HepG2 (cell line): Measurements from ENCODE around the gene LRRN4CL. TPM values are rescaled to one million over a fixed set of nuclear protein-coding genes. Genes with fewer than 3 reads are reported as not detected.
A peak's percentile ranks its signal among the peaks of the same experiment; 100 is the strongest.

Experiments used
- ATF7-NPFF ChIP-seq: sonication (generic); formaldehyde crosslinking; IDR thresholded peaks from 2 replicates; pipeline ENCODE4 v1.8.1; 2023; ENCODE audit warnings: mild to moderate bottlenecking, low read depth, missing genetic modification reagents, moderate library complexity
- BCLAF1 ChIP-seq: fragments of 450-650 bp; IDR thresholded peaks from 2 replicates; pipeline ENCODE4 v1.6.1; 2017; ENCODE audit warnings: mild to moderate bottlenecking
- BORCS8-MEF2B ChIP-seq: sonication (generic); formaldehyde crosslinking; IDR thresholded peaks from 2 replicates; pipeline ENCODE4 v1.8.0; 2022; ENCODE audit warnings: mild to moderate bottlenecking, missing genetic modification reagents
- CAMTA2 ChIP-seq: sonication (generic); formaldehyde crosslinking; IDR thresholded peaks from 2 replicates; pipeline ENCODE4 v1.4.0; 2020; ENCODE audit warnings: mild to moderate bottlenecking, missing genetic modification reagents, borderline replicate concordance
- EP300 ChIP-seq, 3 experiments: sonication (generic) in 1 of 3; formaldehyde crosslinking in 1 of 3; IDR thresholded peaks; 2 replicates each; pipeline versions ENCODE4 v1.5.1 to v1.6.1; 2011 to 2020; ENCODE audit warnings: low read depth in 2 of 3, low read length in 2 of 3, borderline replicate concordance in 1 of 3, improper control_type of control experiment in 1 of 3, mild to moderate bottlenecking in 1 of 3, missing genetic modification reagents in 1 of 3, moderate library complexity in 1 of 3
- FOXA1 ChIP-seq, 2 experiments: fragments of 450-650 bp in 1 of 2; sonication (generic) in 1 of 2; formaldehyde crosslinking in 1 of 2; IDR thresholded peaks; 2 replicates each; pipeline versions ENCODE4 v1.4.0 to v1.6.1; 2016 to 2020; ENCODE audit warnings: missing genetic modification reagents in 1 of 2
- GTF3A ChIP-seq: sonication (generic); formaldehyde crosslinking; conservative IDR thresholded peaks from 2 replicates; pipeline ENCODE4 v1.4.0; 2020; ENCODE audit warnings: mild to moderate bottlenecking, missing genetic modification reagents
- MTF2 ChIP-seq: sonication (generic); formaldehyde crosslinking; IDR thresholded peaks from 2 replicates; pipeline ENCODE4 v1.5.0; 2020; ENCODE audit warnings: missing genetic modification reagents, borderline replicate concordance
- MYC ChIP-seq: sonication (generic); formaldehyde crosslinking; IDR thresholded peaks from 2 replicates; pipeline ENCODE4 v1.9.0; 2021; ENCODE audit warnings: missing genetic modification reagents, borderline replicate concordance
- RBFOX2 ChIP-seq: fragments of 200-400 bp; formaldehyde crosslinking; IDR thresholded peaks from 2 replicates; pipeline ENCODE4 v1.6.1; 2017; ENCODE audit warnings: low read depth, mild to moderate bottlenecking, low read length
- SATB2 ChIP-seq: sonication (generic); formaldehyde crosslinking; IDR thresholded peaks from 2 replicates; pipeline ENCODE4 v1.5.0; 2020; ENCODE audit warnings: missing genetic modification reagents
- SP140L ChIP-seq: sonication (generic); formaldehyde crosslinking; IDR thresholded peaks from 2 replicates; pipeline ENCODE4 v1.4.0; 2020; ENCODE audit warnings: missing genetic modification reagents, borderline replicate concordance
- ZNF335 ChIP-seq: sonication (generic); formaldehyde crosslinking; IDR thresholded peaks from 2 replicates; pipeline ENCODE4 v1.4.0; 2020; ENCODE audit warnings: missing genetic modification reagents
- ZNF354B ChIP-seq: sonication (generic); formaldehyde crosslinking; IDR thresholded peaks from 2 replicates; pipeline ENCODE4 v1.8.0; 2022; ENCODE audit warnings: mild to moderate bottlenecking, missing genetic modification reagents
- ZNF615 ChIP-seq: sonication (generic); formaldehyde crosslinking; IDR thresholded peaks from 2 replicates; pipeline ENCODE4 v1.5.0; 2020; ENCODE audit warnings: mild to moderate bottlenecking, missing genetic modification reagents, borderline replicate concordance
- ZNF781 ChIP-seq: sonication (generic); formaldehyde crosslinking; IDR thresholded peaks from 2 replicates; pipeline ENCODE4 v1.5.1; 2020; ENCODE audit warnings: borderline replicate concordance, mild to moderate bottlenecking, missing genetic modification reagents; ENCODE audit errors: not compliant biosample characterization
- polyA plus RNA-seq, 8 experiments: library from polyadenylated mRNA; depleted of rRNA in 3 of 8; stranded (reverse) in 7 of 8; unstranded in 1 of 8; fragments of >200 nt; fragmentation: Illumina TruSeq in 4 of 8; extraction: Trizol in 4 of 8; gene quantifications; 2 replicates each; pipeline versions ENCODE4 v1.2.1 to v1.2.3, GENCODE V29; 2011 to 2016; ENCODE audit warnings: low read depth in 4 of 8, missing spikeins in 1 of 8, mixed read lengths in 1 of 8; ENCODE audit not compliant: insufficient read depth in 1 of 8
- total RNA-seq, 5 experiments: library from RNA; depleted of rRNA; stranded (reverse); fragments of >200 nt; fragmentation: Illumina TruSeq; extraction: Trizol; gene quantifications; 2 replicates each; pipeline ENCODE4 v1.2.3, GENCODE V29; 2016; ENCODE audit warnings: low read depth in 1 of 5
- TF ChIP-seq, protein P1 (sequence below): sonication (generic); formaldehyde crosslinking; conservative IDR thresholded peaks from 2 replicates; pipeline ENCODE4 v1.8.0; 2022; ENCODE audit warnings: mild to moderate bottlenecking, moderate library complexity, missing genetic modification reagents
- TF ChIP-seq, protein P2 (sequence below): sonication (generic); formaldehyde crosslinking; IDR thresholded peaks from 2 replicates; pipeline ENCODE4 v1.4.0; 2020; ENCODE audit warnings: mild to moderate bottlenecking, missing genetic modification reagents

LRRN4CL gene
- total and polyA plus RNA-seq, 2 of the 13 experiments (the other 11 are each of a cell fraction or from before 2014, with no cell fraction given), result 0.11 TPM; not detected in 1

DNA sequence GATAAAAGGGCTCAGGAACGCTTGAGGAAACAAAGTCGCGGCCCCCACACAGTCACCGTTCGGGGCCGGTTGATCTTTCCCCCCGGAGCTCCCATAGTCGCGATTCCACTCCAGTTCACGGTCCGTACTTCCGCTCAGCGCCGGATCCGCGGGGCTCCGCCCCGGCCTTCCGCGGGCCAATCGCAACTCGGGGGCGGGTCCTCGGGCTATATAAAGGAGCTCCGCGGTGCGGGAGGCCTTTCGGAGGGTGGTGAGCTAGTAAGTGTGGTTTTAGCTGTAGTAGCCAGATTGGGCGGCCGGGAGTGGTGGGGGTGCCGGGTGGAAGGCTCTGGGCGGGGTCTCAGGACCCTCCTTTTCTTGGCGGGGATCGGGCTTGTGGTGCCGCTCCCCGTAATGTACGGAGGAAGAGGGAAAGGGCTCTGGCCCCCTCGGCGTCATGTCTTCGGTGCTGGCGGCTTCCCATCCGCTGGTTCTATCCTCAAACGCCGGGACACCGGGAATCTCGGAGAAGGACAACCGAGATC, 24.2 kb downstream of the LRRN4CL start, which contains the start of the genes C11orf98 and CSKMT (continued):
- TF ChIP-seq, protein P1, sequence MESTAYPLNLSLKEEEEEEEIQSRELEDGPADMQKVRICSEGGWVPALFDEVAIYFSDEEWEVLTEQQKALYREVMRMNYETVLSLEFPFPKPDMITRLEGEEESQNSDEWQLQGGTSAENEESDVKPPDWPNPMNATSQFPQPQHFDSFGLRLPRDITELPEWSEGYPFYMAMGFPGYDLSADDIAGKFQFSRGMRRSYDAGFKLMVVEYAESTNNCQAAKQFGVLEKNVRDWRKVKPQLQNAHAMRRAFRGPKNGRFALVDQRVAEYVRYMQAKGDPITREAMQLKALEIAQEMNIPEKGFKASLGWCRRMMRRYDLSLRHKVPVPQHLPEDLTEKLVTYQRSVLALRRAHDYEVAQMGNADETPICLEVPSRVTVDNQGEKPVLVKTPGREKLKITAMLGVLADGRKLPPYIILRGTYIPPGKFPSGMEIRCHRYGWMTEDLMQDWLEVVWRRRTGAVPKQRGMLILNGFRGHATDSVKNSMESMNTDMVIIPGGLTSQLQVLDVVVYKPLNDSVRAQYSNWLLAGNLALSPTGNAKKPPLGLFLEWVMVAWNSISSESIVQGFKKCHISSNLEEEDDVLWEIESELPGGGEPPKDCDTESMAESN (CRISPR knock-in tag), result 0 out of 2 replicates have a peak, but pooled peaks have one; percentile 48
- TF ChIP-seq BORCS8-MEF2B (peak; percentile 55), ZNF335 (CRISPR knock-in tag) (0 out of 2 replicates have a peak, but pooled peaks have one; percentile 72), CAMTA2 (CRISPR knock-in tag) (no peak; the same call in 1 of the 2 replicates), MYC (CRISPR knock-in tag) (peak; percentile 59), GTF3A (0 out of 2 replicates have a peak, but pooled peaks have one; percentile 87), ZNF615 (CRISPR knock-in tag) (no peak), SP140L (CRISPR knock-in tag) (no peak), FOXA1 (IDR thresholded peaks at IDR 0.05) (no peak), FOXA1 (CRISPR knock-in tag; IDR thresholded peaks at IDR 0.05) (no peak), BCLAF1 (no peak), ZNF781 (CRISPR knock-in tag) (peak; percentile 35), EP300 (IDR thresholded peaks at IDR 0.05; ENCODE audit: low read depth in 2 of 2, low read length in 2 of 2) (peak in 1 of 2 experiments; percentile 11; a peak in 2 of 4 replicates), EP300 (CRISPR knock-in tag; IDR thresholded peaks at IDR 0.05; ENCODE audit: borderline replicate concordance) (peak; percentile 39; the same call in 1 of the 2 replicates), SATB2 (CRISPR knock-in tag) (peak; percentile 66; the same call in 1 of the 2 replicates), MTF2 (CRISPR knock-in tag) (no peak), ZNF354B (CRISPR knock-in tag) (no peak), RBFOX2 (peak; percentile 99), ATF7-NPFF (CRISPR knock-in tag) (peak; percentile 75)
- TF ChIP-seq, protein P2, sequence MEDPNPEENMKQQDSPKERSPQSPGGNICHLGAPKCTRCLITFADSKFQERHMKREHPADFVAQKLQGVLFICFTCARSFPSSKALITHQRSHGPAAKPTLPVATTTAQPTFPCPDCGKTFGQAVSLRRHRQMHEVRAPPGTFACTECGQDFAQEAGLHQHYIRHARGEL (CRISPR knock-in tag), result 0 out of 2 replicates have a peak, but pooled peaks have one; percentile 32
